Measurements from ENCODE around the gene SETD1A.

GRCh38 chr16:30921459-30921747 lies 36.2 kb upstream of the SETD1A start:
- no peak for TF ChIP-seq POLR2A (IDR thresholded peaks at IDR 0.05; ENCODE audit: low read length)
- no peak for TF ChIP-seq GATA1 (IDR thresholded peaks at IDR 0.05; ENCODE audit: low read depth, low read length)
